Measurements from ENCODE around the gene MYLK3. TPM values are rescaled to one million over a fixed set of nuclear protein-coding genes. Genes with fewer than 3 reads are reported as not detected.

The MYLK3 gene
- total RNA-seq, 1 experiment from 2014 or later = 0.80 TPM

DNA sequence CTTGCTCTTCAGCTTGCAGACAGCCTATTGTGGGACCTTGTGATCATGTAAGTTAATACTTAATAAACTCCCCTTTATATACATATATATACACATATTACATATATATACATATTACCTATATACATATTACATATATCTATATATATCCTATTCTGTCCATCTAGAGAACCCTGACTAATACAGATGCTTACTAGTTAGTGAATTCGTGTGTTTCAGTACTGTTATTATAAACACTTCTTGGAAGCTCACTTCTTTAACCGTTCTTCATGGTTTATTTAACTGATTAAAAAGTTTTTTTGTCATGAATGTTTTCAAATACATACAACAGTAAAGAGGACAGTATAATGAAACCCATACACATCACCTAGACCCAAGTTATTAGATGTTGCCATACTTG is 46.1 kb downstream of the MYLK3 start:
- BruUV-seq (replicated peaks) = no TSS peak
- Mint-ChIP-seq H3K36me3 (ENCODE audit: insufficient read depth, unreplicated experiment) (no peaks in the 10 kb centered on the region), H3K4me1 (ENCODE audit: low read depth, unreplicated experiment) (no peaks in the 10 kb centered on the region), H3K27me3 (ENCODE audit: unreplicated experiment) (no peaks in the 10 kb centered on the region), H3K9me3 (ENCODE audit: low read depth, unreplicated experiment) (no peaks in the 10 kb centered on the region), H3K27ac (ENCODE audit: unreplicated experiment) (no peak overlapping the region), H3K4me3 (ENCODE audit: low read depth, unreplicated experiment) (no peak overlapping the region)
- CTCF ChIA-PET = no interaction called here
- no peak for DNase-seq
- TF ChIP-seq, protein P1, sequence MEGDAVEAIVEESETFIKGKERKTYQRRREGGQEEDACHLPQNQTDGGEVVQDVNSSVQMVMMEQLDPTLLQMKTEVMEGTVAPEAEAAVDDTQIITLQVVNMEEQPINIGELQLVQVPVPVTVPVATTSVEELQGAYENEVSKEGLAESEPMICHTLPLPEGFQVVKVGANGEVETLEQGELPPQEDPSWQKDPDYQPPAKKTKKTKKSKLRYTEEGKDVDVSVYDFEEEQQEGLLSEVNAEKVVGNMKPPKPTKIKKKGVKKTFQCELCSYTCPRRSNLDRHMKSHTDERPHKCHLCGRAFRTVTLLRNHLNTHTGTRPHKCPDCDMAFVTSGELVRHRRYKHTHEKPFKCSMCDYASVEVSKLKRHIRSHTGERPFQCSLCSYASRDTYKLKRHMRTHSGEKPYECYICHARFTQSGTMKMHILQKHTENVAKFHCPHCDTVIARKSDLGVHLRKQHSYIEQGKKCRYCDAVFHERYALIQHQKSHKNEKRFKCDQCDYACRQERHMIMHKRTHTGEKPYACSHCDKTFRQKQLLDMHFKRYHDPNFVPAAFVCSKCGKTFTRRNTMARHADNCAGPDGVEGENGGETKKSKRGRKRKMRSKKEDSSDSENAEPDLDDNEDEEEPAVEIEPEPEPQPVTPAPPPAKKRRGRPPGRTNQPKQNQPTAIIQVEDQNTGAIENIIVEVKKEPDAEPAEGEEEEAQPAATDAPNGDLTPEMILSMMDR (IDR thresholded peaks at IDR 0.05; ENCODE audit: unreplicated experiment) = no peak
- intact Hi-C loops (cut with micrococcal nuclease; ENCODE audit: unreplicated experiment) = no loop called here

DNA sequence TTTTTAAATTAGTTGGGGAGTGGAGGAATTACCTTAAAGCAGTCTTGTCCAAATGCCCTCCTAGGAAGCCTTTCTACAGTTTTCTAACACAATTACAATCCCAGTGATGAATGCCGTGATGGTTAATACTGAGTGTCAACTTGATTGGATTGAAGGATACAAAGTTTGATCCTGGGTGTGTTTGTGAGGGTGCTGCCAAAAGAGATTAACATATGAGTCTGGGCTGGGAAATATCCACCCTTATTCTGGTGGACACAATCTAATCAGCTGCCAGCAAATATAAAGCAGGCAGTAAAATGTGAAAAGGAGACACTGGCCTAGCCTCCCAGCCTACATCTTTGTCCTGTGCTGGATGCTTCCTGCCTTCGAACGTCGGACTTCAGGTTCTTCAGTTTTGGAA is 46.5 kb downstream of the MYLK3 start:
- no TSS peak for BruUV-seq (replicated peaks)
- CTCF ChIA-PET = no interaction called here

DNA sequence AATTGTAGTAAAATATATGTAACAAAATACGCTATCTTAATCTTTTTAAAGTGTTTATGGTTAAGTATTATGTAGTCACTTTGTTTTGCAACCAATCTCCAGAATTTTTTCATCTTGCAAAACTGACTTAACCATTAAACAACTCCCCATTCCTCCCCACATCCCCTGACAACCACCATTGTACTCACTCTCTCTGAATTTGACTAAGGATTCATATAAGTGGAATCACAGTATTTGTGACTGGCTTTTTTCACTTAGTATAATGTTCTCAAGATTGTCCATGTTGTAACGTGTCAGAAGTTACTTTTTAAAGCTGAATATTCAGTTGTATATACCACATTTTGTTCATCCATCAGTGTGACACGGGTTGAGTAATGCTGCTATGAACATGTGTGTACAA is 48.1 kb downstream of the MYLK3 start:
- Mint-ChIP-seq H3K9me3 (ENCODE audit: low read depth, unreplicated experiment) (no peaks in the 10 kb centered on the region), H3K27ac (ENCODE audit: unreplicated experiment) (no peak overlapping the region), H3K4me3 (ENCODE audit: low read depth, unreplicated experiment) (no peak overlapping the region), H3K27me3 (ENCODE audit: unreplicated experiment) (no peaks in the 10 kb centered on the region), H3K4me1 (ENCODE audit: low read depth, unreplicated experiment) (no peaks in the 10 kb centered on the region), H3K36me3 (ENCODE audit: insufficient read depth, unreplicated experiment) (peaks cover 17% of the 10 kb centered on the region)
- BruUV-seq (replicated peaks) = no TSS peak
- TF ChIP-seq, protein P1 (IDR thresholded peaks at IDR 0.05; ENCODE audit: unreplicated experiment) = no peak
- DNase-seq = no peak
- CTCF ChIA-PET = interaction anchor here (0.6 kb wide), 1 partner anchor 9 kb away, joined by 4 read pairs; no protein-coding TSS in a partner anchor
- intact Hi-C loops (cut with micrococcal nuclease; ENCODE audit: unreplicated experiment) = no loop called here

More for the DNA sequence above, 46.5 kb downstream of the MYLK3 start:
- Mint-ChIP-seq H3K4me1 (ENCODE audit: low read depth, unreplicated experiment) (no peaks in the 10 kb centered on the region), H3K27ac (ENCODE audit: unreplicated experiment) (no peak overlapping the region), H3K4me3 (ENCODE audit: low read depth, unreplicated experiment) (no peak overlapping the region), H3K36me3 (ENCODE audit: insufficient read depth, unreplicated experiment) (peaks cover 2% of the 10 kb centered on the region), H3K9me3 (ENCODE audit: low read depth, unreplicated experiment) (no peaks in the 10 kb centered on the region), H3K27me3 (ENCODE audit: unreplicated experiment) (no peaks in the 10 kb centered on the region)
- TF ChIP-seq, protein P1 (IDR thresholded peaks at IDR 0.05; ENCODE audit: unreplicated experiment) = no peak
- DNase-seq = no peak
- intact Hi-C loops (cut with micrococcal nuclease; ENCODE audit: unreplicated experiment) = no loop called here

DNA sequence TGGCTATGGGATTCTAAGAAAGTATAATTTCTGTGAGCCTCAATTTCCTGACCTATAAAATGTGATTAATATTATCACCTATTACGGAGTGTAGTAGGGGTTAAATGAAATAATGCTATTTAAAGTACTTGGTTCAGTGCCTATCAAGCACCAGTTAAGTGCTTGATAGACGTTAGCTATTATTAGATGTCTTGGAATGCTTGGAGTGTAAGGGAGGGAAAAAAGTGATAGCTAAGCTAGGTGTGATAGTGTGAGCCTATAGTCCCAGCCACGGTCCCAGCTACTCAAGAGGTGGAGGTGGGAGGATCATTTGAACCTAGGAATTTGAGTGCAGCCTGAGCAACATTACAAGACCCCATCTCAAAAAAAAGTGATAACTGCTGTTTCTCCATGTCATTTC is 51.2 kb downstream of the MYLK3 start:
- intact Hi-C loops (cut with micrococcal nuclease; ENCODE audit: unreplicated experiment) = no loop called here
- no peaks in the 10 kb centered on the region for H3K9me3 Mint-ChIP-seq (ENCODE audit: low read depth, unreplicated experiment)
- H3K27ac Mint-ChIP-seq (ENCODE audit: unreplicated experiment) = no peak overlapping the region
- H3K27me3 Mint-ChIP-seq (ENCODE audit: unreplicated experiment) = no peaks in the 10 kb centered on the region
- peaks cover 23% of the 10 kb centered on the region for H3K36me3 Mint-ChIP-seq (ENCODE audit: insufficient read depth, unreplicated experiment)
- DNase-seq = no peak
- CTCF ChIA-PET = interaction anchor here (1.4 kb wide), 1 partner anchor 9 kb away, joined by 3 read pairs; no protein-coding TSS in a partner anchor
- BruUV-seq (replicated peaks) = no TSS peak
- TF ChIP-seq, protein P1 (IDR thresholded peaks at IDR 0.05; ENCODE audit: unreplicated experiment) = no peak
- no peak overlapping the region for H3K4me3 Mint-ChIP-seq (ENCODE audit: low read depth, unreplicated experiment)
- peaks cover 3% of the 10 kb centered on the region for H3K4me1 Mint-ChIP-seq (ENCODE audit: low read depth, unreplicated experiment)
